ENCODE data around the gene TBCD.

TBCD gene

DNA sequence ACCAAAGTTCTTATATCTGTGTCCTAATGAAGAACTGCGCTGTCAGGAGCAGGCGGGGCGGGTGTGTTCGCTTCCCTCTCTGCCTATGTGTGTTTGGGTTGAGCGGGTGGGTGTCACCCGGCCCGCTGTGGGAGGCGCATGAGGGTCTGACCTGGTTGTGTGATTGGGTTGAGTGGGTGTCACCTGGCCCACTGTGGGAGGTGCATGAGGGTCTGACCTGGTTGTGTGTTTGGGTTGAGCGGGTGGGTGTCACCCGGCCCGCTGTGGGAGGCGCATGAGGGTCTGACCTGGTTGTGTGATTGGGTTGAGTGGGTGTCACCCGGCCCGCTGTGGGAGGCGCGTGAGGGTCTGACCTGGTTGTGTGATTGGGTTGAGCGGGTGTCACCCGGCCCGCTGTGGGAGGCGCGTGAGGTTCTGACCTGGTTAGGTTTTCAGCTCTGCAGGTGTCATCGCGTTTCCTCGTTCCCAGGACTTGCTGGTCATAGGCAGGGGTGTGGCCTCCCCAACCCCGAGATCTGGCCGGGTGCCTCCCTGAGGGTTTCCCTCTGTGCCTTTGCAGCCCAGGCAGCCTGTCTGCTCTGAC is 157.5 kb downstream of the TBCD start:
- no peak for DNase-seq

DNA sequence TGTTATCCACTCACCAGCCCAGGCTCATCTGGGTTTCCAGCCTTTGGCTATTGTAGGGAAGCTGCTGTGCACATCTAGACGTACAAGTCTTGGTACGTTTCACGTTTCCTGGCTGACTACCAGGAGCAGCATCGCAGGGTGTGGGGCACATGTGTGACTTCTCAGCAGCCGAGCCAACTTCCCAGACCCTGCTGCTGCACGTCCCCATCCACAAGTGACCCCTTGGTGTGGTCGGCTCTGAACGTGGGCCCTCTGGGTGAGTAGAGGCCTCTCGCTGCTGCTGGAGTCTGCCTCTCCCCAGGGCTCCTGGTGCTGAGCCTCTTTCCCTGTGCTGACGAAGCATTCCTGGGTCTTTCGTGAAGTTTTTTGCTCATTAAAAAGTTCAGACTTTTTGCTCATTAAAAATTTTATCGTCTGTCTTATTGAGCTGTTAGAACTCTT is 158.2 kb downstream of the TBCD start:
- no peak for DNase-seq

DNA sequence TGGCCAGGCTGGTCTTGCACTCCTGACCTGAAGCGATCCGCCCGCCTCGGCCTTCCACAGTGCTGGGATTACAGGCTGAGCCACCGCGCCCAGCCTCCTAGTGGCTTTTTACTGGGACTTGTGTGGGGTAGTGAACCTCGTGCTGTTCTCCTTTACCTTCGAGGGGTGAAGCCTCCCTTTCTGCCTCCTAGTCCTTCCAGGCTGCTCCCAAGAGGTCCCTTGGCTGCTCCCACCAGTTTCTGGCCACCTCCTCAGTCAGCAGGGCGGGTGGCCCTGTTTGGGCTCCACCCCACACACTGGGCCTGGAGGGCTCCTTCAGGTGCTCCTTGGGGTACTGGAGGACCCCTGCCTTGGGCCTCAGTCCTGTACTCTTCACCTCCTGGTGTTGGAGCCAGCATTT is 158.9 kb downstream of the TBCD start:
- no peak for DNase-seq

DNA sequence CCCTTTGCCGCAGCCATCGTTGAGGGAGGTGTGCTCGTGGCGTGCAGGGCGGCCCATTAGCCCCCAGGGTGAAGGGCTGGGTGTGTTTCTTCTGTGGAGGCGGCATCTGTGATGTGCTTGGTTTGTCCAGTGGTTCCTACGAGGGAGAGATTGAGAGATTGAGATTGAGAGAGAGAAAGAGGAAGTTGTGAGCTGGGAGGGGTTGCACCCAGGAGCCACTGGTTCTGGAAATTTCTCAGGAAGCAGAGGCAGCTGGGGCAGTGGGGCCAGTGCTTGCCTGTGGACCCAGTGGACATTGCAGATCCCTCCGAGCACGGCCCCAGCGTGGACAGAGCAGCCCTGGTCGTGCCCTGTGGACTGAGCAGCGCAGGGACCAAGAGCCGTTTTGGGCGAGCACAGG is 160.0 kb downstream of the TBCD start:
- no peak for DNase-seq

DNA sequence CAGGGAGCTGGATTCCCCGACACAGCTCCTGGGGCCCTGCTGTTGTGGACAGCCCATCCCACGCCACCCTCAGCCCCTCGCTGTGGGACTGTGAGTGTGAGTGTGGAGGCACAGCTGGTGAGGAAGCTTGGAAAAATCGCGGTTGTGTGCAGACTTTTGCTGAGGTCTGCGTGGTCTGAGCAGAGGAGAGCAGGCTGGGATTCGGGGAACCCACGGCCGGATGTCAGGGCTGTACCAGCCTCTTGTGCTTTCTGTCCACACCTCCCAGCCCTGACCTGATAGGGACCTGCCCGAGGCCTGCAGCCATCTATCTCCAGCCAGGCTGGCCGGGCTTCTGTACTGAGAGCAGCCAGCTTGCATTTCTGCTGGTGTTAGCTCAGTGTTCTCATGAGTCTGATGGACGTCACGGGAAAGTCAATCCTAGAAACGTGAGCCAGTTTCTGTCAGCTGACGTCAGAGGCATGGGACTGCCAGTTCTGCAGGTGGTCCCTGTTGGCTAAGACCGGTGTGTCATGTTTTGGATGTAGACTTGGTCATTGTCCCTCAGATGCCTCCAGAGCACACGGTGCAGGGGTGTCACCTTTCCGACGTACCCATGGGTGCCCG is 160.7 kb downstream of the TBCD start:
- no peak for DNase-seq

DNA sequence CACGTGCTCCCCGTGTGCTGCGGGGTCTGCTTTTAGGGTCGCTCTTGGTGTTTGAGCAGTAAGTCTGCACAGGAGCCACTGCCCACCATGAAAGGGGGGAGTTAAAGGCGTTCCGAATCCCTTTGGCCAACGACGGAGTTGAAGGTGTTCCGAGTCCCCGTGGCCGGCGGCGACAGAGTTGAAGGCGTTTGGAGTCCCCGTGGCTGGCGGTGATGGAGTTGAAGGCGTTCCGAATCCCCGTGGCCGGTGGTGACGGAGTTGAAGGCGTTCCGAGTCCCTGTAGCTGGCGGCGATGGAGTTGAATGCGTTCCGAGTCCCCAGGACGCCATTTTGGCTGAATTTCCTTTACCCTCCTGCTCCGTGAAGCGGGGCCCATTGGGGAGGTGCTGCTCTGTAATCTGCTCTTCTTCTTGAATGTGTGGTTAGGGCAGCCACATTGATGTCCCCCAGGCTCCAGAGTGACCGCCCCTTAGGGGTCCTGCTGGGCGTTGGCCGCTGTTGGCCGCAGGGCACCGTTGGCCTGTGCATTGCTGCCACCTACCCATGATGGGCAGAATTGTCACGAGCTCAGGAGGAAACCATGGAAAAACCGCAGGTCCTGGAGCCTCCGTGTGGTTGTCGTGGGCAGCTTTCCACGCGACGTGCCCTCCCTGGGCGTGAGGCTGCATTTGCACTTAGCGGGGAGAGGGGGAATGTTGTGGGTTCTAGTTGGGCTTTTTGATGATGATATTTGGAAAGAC is 161.6 kb downstream of the TBCD start:
- DNase-seq: no peak

DNA sequence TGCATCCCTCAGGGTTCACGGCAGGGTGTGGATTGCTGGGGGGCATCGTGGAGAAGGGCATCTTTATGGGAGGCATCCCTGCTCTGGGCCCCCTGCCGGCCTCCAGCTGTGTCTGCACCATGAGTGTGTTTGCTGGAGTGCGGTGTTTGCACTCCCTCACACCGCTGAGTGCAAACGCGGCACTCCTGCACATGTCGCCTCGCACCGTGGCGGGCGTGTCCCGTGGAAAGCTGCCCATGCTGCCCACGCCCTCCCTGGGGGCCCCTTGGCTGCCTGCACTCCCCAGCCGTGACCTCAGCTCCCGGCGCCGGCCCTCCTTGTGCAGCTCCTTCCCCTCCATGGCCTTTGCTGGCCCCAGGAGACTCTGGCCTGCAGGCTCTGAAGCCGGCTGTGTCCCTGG is 162.5 kb downstream of the TBCD start:
- DNase-seq: no peak

- DNase-seq: no peak
Measured at GRCh38 chr17:82915010-82915756, 163.3 kb downstream of the TBCD start.

- no peak for DNase-seq
Measured at GRCh38 chr17:82915757-82916027, 163.8 kb downstream of the TBCD start.

GRCh38 chr17:82917699-82918345 is 166.0 kb downstream of the TBCD start:
- DNase-seq: peak; percentile 18

GRCh38 chr17:82918508-82918907 is 166.6 kb downstream of the TBCD start:
- DNase-seq: no peak

DNA sequence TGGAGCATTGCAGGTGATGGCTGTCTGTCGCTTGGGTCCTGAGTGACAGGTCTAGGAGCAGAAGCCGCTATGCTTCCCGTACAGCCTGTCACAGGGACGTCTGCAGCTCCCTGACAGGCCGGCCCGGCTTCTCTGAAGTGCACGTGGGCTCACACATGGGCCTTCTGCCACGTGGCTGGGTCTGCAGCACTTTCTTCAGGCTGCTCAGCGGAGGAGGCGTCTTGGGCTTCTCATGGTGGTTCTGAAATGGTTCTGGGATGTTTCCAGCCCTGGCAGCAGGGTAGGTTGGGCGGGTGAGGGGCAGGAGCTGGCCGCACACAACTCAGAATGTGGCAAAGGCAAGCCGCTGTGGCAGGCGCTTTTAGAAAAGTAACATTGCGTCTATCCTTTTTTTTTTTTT is 168.3 kb downstream of the TBCD start:
- DNase-seq: no peak

DNA sequence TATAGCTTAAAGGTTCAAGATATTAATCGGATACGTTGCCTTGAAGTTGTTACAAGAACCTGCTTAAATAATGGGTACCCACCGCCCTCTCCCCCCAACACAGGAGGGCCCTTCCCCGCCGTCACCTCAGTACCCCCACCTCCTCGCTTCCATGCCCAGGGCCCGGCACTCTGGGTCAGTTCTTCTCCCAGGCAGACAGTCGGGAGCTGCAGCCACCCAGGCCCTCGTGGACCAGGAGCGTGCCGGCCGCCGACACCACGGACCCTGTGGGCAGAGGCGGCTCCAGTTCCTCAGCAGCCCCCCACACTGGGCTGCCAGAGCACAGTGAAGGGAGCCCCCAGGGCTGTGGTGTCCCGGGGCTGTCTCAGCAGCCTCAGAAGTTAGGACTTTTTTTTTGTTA is 168.8 kb downstream of the TBCD start:
- DNase-seq: no peak

GRCh38 chr17:82921426-82921825 is 169.6 kb downstream of the TBCD start:
- DNase-seq: no peak

- DNase-seq: no peak
Measured at GRCh38 chr17:82922646-82923045, 170.8 kb downstream of the TBCD start.

DNA sequence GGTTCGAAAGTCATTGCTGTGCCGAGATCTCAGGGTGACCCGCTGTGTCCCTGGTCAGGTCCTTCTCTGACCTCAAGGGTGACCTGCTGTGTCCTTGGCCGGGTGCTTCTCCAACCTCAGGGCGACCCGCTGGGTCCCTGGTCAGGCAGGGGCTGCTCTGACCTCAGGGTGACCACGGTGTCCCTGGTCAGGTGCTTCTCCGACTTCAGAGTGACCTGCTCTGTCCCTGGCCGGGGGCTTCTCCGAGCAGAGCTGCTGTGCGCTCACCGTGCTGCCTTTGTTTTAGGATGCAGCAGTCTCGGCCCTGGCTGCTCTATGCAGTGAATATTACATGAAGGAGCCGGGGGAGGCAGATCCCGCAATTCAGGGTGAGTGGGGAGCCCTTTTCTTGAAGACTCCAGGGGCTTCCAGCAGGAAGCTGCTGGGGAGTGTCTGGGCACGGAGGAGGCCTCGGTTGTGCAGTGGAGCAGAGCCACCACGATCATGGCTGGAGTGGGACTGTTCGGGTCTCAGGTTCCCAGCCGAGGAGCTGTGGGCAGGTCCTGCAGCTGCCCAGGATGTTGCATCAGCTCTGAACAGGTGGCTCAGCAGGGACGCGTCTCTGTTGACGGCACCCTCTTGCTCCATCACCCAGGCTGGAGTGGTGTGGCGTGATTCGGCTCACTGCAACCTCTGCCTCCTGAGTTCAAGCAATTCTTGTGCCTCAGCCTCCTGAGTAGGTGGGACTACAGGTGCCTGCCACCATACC is 171.7 kb downstream of the TBCD start:
- DNase-seq: no peak

DNA sequence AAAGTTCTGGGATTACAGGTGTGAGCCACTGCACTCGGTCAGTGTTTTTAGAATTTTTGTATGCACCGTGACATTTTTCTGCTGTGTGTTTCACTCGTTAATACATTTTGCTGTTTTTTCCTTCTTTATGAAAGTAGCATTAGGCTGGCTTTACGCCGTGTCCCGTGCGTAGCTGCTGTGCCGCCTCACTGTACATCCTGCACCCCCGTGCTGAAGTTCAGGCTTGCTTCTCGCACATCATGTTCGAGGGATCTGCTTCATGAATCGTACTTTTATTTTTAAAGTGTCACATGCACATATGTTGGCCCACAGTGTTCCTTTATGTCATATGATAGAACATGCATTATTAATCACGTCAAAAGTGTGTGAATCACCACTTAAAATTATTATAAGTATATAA is 172.3 kb downstream of the TBCD start:
- no peak for DNase-seq

GRCh38 chr17:82924812-82925211 is 172.9 kb downstream of the TBCD start:
- no peak for DNase-seq

DNA sequence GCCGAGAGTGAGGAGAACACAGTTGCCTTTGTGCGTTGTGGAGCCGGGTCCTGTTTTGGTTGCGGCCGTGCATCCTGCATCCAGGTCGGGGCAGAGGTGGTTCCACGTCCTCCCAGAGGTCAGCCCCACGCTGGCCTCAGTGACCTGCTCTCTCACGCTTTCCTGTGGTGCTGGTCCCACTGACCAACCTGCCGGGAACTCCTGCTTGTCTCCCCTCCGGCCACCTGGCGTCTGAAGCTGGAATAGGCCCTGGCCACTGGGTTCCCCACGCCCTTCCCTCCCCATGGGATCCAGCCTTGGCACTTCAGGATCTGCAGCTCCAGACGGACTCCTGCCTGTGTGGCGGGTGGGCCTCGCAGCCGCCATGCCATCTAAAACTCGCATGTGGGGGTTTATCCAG is 173.5 kb downstream of the TBCD start:
- no peak for DNase-seq

DNA sequence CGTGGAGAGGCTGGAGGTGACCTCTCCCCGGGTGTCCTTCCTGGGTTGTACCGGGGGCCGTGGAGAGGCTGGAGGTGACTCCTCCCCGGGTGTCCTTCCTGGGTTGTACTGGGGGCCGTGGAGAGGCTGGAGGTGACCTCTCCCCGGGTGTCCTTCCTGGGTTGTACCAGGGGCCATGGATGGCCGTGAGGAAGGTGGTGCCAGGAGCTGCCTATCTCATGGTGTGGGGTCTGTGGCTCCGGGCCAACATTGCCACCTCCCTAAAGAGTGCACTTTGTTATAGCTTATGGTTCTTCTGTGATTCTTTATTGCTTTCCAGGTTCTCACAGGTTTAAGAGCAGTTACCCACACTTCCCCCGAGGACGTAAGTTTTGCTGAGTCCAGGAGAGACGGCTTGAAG is 174.2 kb downstream of the TBCD start:
- no peak for DNase-seq

DNA sequence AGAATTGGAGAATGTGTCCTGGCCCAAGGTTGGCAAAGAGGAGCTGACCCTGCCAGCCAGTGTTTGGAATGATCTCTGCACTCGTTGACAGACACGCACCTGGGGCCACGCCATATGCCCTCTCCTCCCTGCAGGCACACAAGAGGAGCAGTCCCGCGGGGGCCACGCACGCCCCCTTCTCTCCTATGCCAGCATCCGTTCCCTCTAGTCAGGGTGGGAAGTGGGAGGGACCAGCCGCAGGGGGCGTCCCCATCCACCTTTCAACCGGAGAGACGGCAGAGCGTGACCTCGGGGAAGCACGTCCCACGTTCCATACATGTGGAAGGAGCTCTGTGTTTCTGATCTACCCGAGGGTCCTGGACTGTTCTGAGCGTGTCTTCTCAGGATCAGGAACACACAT is 174.9 kb downstream of the TBCD start:
- DNase-seq: no peak

DNA sequence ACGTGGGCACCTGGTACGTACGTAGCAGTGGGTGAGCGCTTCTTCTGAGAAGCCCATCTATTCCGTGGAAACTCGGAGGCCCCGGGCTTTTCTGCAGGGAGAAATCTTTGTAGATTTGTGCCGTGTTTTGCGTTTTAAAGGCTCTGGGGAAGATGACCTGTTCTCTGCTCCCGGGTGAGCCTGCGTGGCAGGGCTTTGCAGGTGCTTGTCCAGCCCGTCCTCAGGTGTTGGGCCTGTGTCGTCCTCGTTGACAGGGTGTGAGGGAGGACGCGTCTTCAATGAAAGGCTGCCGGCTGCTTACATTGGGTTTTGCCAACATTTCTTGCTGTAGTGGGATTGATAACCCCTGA is 175.4 kb downstream of the TBCD start:
- DNase-seq: no peak
